Right lobe of liver (tissue), 6 donors: Measurements from ENCODE around the gene WFIKKN1. TPM values are rescaled to one million over a fixed set of nuclear protein-coding genes. Genes with fewer than 3 reads are reported as not detected.

Experiments used
- ATAC-seq, 4 donors: fragments of 200-7000 bp; cut with Tn5 transposase; one replicate each; pipeline ENCODE4 v1.9.1; 2020; ENCODE audit warnings: mild to moderate bottlenecking in 4 of 4, moderate library complexity in 4 of 4
- DNase-seq, 3 donors: peaks; one replicate each; pipeline ENCODE4 v3.0.0-alpha.2; 2020
- H3K27ac ChIP-seq, 3 donors: fragments of 200-600 bp; one replicate each; pipeline ENCODE4 v1.8.0; 2022
- H3K27me3 ChIP-seq, 2 donors: fragments of 200-600 bp; one replicate each; pipeline ENCODE4 v1.8.0; 2022
- H3K36me3 ChIP-seq, 4 donors: fragments of 200-600 bp; sonication (generic) in 1 of 4; one replicate each; pipeline versions ENCODE4 v1.5.1 to v1.8.0; 2017 to 2022; ENCODE audit warnings: control low read depth in 1 of 4
- H3K4me1 ChIP-seq, 4 donors: fragments of 200-600 bp; sonication (generic) in 1 of 4; one replicate each; pipeline versions ENCODE4 v1.5.1 to v1.8.0; 2017 to 2022; ENCODE audit warnings: control low read depth in 1 of 4
- H3K4me3 ChIP-seq, 3 donors: fragments of 200-600 bp; one replicate each; pipeline ENCODE4 v1.8.0; 2022
- H3K9me3 ChIP-seq, 4 donors: fragments of 200-600 bp; sonication (generic) in 1 of 4; one replicate each; pipeline versions ENCODE4 v1.5.1 to v1.8.0; 2017 to 2022; ENCODE audit warnings: control low read depth in 1 of 4
- POLR2A ChIP-seq: fragments of 450-650 bp; IDR thresholded peaks from one replicate; pipeline ENCODE4 v1.6.1; 2017; ENCODE audit warnings: antibody characterized with exemption, mild to moderate bottlenecking
- WGBS: methylation state at CpG from one replicate; pipeline ENCODE4 v1.1.6; 2018; ENCODE audit warnings: low coverage, low lambda C conversion rate; ENCODE audit not compliant: insufficient coverage; ENCODE audit errors: missing lambda C conversion rate; 5-methylcytosine and 5-hydroxymethylcytosine counted together
- intact Hi-C, 2 donors: fragments of 100-400 bp; cut with DNase I; formaldehyde crosslinking; loops; one replicate each; pipeline versions ENCODE4 v1.11.2 to v1.14.1; 2022
- total RNA-seq, 6 experiments: library from RNA; depleted of rRNA in 2 of 6; stranded (reverse); fragments of >200 nt in 2 of 6; fragmentation: NEBNext Ultra II Directional in 3 of 6; extraction: Animal tissue kit (Norgen Biotek cat#: 25700) in 3 of 6; gene quantifications; one replicate each; pipeline versions ENCODE4 v1.1.0 to v1.2.4, GENCODE V29; 2016 to 2023
- TF ChIP-seq, protein P1 (sequence below), 4 donors: fragments of 200-600 bp in 3 of 4; fragments of 450-650 bp in 1 of 4; IDR thresholded peaks; one replicate each; pipeline versions ENCODE4 v1.5.1 to v1.8.0; 2016 to 2022; ENCODE audit warnings: antibody characterized with exemption in 4 of 4, mild to moderate bottlenecking in 2 of 4
- donor health status: DM: no; HTN: yes; CAD: no.
- donor health status: DM: no; HTN: no; CAD: no.
- donor health status: DM: no; HTN: no; CAD: no.
- donor health status: DM: no; HTN: yes; CAD: no.
- donor health status: DM: no; HTN: yes; CAD: no.

Gene WFIKKN1
- total RNA-seq, 6 experiments from 2014 or later = 0.43 to 0.70 (median 0.56) TPM

DNA sequence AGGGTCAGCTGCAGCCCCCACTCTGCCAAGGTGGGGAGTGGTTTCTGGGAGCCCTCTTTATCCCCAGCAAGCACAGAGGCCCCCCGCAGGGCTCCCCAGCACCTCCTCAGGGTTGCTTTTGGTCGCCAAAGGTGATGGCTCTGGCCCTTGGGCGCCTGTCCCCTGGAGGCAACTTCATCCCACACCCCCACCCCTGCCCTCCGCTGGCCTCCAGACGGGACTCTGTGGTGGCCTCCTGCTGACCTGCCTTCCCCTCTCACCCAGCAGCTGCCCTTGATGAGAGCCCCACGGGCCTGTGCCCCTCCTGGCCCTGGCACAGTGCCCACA lies 29.3 kb downstream of the WFIKKN1 start:
- H3K27ac ChIP-seq = no peak overlapping the region
- no peak for ATAC-seq
- DNase-seq = no peak

GRCh38 chr16:660459-661183 lies 29.8 kb downstream of the WFIKKN1 start:
- ATAC-seq = peak; percentile 79 to 90 (median 82)
- peak; percentile 83 to 91 (median 91) for DNase-seq
- Histone ChIP-seq H3K4me3 (peak overlapping the region in 1 of 3 donors; percentile 26), H3K27me3 (no peaks in the 10 kb centered on the region), H3K4me1 (peaks cover 0 to 11% (median 0%) of the 10 kb centered on the region in 4 donors), H3K27ac (peak overlapping the region in 2 of 3 donors; percentile 16 to 49), H3K9me3 (no peaks in the 10 kb centered on the region), H3K36me3 (no peaks in the 10 kb centered on the region)
- TF ChIP-seq POLR2A = peak; percentile 12
- TF ChIP-seq, protein P1, sequence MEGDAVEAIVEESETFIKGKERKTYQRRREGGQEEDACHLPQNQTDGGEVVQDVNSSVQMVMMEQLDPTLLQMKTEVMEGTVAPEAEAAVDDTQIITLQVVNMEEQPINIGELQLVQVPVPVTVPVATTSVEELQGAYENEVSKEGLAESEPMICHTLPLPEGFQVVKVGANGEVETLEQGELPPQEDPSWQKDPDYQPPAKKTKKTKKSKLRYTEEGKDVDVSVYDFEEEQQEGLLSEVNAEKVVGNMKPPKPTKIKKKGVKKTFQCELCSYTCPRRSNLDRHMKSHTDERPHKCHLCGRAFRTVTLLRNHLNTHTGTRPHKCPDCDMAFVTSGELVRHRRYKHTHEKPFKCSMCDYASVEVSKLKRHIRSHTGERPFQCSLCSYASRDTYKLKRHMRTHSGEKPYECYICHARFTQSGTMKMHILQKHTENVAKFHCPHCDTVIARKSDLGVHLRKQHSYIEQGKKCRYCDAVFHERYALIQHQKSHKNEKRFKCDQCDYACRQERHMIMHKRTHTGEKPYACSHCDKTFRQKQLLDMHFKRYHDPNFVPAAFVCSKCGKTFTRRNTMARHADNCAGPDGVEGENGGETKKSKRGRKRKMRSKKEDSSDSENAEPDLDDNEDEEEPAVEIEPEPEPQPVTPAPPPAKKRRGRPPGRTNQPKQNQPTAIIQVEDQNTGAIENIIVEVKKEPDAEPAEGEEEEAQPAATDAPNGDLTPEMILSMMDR (IDR thresholded peaks at IDR 0.05) = peak; percentile 36 to 53 (median 47)
- WGBS = 6% methylated on average over 7 of the region's 43 CpGs
- intact Hi-C loops = no loop called here

More for the DNA sequence above, 29.3 kb downstream of the WFIKKN1 start:
- no peaks in the 10 kb centered on the region for H3K27me3 ChIP-seq
- peaks cover 0 to 11% (median 0%) of the 10 kb centered on the region in 4 donors for H3K4me1 ChIP-seq
- WGBS = 100% methylated on average over 1 of the region's 6 CpGs
- no peaks in the 10 kb centered on the region for H3K36me3 ChIP-seq
- H3K4me3 ChIP-seq = no peak overlapping the region
- H3K9me3 ChIP-seq = no peaks in the 10 kb centered on the region
- TF ChIP-seq POLR2A = no peak
- TF ChIP-seq, protein P1 (IDR thresholded peaks at IDR 0.05) = no peak
- intact Hi-C loops = no loop called here

DNA sequence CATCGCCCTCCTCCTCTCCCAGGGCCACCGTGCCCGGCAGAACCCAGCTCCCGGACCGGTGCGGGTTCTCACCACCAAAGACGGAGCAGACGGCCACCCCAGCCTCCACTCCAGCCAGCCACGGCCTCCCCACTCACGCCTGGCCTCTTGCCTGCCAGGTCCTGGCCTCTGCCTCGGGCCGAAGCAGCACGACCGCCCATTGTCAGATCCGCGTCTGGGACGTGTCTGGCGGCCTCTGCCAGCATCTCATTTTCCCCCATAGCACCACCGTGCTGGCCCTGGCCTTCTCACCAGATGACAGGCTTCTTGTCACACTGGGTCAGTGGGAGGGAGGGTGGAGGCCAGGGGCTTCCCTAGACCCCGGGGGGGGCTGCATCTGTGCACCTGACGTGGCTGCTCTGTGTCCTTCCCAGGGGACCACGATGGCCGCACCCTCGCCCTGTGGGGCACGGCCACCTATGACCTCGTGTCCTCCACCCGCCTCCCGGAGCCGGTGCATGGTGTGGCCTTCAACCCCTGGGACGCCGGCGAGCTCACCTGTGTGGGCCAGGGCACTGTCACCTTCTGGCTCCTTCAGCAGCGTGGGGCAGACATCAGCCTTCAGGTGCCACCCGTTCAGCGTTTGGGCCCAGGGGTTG lies 30.5 kb downstream of the WFIKKN1 start:
- peak; percentile 7 for TF ChIP-seq POLR2A
- TF ChIP-seq, protein P1 (IDR thresholded peaks at IDR 0.05) = no peak
- Histone ChIP-seq H3K4me1 (peaks cover 0 to 11% (median 0%) of the 10 kb centered on the region in 4 donors), H3K27ac (peak overlapping the region in 1 of 3 donors; percentile 49), H3K36me3 (no peaks in the 10 kb centered on the region), H3K27me3 (no peaks in the 10 kb centered on the region), H3K4me3 (peak overlapping the region in 1 of 3 donors; percentile 26), H3K9me3 (no peaks in the 10 kb centered on the region)
- intact Hi-C loops = no loop called here
- ATAC-seq = peak; percentile 10 to 60 (median 27)
- 28% methylated on average over 6 of the region's 35 CpGs for WGBS
- no peak for DNase-seq

GRCh38 chr16:662095-662494 lies 31.3 kb downstream of the WFIKKN1 start:
- DNase-seq = no peak
- no peak for TF ChIP-seq POLR2A
- TF ChIP-seq, protein P1 (IDR thresholded peaks at IDR 0.05) = no peak

More at GRCh38 chr16:662095-662494, 31.3 kb downstream of the WFIKKN1 start:
- intact Hi-C loops = no loop called here
- WGBS = no CpG with 5 or more reads among the region's 19 CpGs
- Histone ChIP-seq H3K36me3 (no peaks in the 10 kb centered on the region), H3K4me1 (peaks cover 0 to 11% (median 0%) of the 10 kb centered on the region in 4 donors), H3K4me3 (no peak overlapping the region), H3K27ac (no peak overlapping the region), H3K27me3 (no peaks in the 10 kb centered on the region), H3K9me3 (no peaks in the 10 kb centered on the region)
- no peak for ATAC-seq
